DMS153 treated with DMSO at 0.1 percent for 48 hours (cell line): Measurements from ENCODE around the gene MSI1.

Experiments used
- DNase-seq: peaks from one replicate; lab custom pipeline; 2025; ENCODE audit not compliant: unreplicated experiment; lab: John Stamatoyannopoulos, UW

MSI1 gene

DNA sequence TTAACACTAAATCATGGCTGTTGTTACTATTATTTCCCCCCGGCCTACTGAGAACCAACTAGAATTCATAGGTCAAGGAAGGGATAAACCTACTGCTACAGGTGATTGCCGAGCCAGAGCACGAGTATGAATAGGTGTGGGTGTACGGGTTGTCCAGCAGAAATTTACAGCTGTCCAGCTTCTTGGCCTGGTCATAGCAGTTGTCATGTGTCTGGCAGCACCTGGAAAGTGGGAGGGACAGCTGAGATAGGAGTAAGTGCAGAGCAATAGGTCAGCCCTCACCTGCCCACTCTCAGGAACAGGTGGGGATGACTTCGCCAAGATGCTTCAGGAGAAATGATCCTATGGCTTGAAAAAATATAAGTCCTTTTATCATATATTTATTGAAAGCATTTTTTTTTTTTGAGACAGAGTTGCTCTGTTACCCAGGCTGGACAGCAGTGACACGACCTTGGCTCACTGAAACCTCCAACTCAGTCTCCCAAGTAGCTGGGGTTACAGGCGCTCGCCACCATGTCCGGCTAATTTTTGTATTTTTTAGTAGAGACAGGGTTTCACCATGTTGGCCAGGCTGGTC, 44.0 kb downstream of the MSI1 start:
- no peak for DNase-seq

DNA sequence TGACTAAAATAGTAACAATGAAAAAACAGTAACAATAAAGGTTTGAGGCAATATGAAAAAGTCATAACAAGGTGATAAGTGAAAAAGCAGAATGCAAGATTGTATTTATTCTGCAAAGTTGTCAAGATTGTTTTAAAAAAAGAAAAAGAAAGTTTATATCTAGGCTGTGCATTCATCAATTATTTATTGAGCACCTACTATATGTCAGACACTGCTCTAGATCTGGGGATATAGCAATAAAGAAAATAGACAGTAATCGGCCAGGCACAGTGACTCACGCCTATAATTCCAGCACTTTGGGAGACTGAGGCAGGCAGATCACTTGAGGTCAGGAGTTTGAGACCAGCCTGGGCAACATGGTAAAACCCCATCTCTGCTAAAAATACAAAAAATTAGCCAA, 45.2 kb downstream of the MSI1 start:
- DNase-seq: no peak

DNA sequence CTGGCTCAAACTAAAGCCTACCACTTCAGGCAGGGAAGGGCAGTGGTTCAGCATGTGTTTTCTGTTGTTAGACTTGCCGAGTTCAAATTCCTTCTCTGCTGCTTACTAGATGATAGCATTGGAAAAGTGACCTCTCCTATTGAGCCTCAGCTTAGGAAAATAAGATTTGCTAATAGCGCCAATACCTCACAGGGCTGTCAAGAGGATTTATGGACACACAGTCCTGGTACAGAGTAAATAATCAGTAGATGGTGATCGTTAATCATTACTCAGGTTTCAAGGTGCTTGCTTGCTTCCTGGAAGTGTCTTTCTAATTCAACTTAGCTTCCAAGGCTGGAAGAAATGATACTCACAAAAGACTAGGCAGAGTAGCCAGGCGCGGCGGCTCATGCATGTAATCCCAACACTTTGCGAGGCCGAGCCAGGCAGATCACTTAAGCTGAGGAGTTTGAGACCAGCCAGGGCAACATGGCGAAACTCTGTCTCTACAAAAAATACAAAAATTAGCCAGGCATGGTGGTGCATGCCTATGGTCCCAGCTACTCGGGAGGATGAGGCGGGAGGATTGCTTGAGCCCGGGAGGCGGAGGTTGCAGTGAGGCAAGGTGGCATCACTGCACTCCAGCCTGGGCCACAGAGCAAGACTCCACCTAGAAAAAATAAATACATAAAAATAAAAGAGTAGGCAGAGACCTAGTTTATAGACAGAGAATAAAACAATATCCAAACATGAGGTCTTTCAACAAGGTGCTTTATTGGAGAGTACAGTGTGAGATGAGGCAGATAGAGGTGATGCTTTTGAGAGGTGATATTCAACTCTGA, 47.4 kb downstream of the MSI1 start:
- no peak for DNase-seq

DNA sequence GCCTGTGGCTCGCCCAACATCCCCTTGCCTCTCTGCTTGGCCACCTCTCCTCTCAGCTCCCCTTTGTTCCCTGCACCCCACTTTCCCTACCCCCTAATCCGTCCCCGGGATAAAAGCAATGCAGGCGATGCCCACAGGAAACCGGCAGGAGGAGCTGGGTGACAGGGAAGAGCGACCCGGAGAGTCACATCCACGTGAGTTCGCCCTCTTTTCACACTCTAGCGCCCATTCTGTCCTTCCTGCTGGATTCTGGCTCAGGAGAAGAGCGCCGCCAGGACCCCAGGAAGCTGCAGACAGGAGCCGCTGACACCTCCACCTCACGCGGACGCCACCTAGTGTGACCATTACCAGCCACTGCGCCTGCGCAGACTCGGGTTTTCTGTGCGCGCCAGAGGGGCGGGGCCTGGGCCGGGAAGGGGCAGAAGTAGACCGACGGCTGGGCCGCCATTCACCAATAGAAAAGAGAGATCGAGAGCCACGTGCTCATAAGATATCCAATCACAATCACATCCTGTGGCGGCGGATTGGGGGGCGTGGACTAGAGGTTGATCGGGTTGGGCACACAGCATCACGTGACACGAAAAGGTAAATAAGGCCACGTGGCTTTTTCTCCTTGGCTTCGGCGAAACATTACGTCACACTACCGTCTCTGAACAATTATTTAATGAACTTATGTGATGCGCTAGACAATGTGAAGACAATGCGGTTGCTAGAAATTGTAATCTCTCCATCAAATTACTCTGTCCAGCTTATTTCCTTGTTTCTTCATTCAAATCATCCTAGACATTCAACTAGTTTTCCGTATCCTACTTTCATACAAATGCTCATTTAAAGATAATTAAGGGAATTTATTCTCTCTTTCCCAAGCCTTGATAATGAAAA, 51.5 kb downstream of the MSI1 start:
- DNase-seq: peak; percentile 99

DNA sequence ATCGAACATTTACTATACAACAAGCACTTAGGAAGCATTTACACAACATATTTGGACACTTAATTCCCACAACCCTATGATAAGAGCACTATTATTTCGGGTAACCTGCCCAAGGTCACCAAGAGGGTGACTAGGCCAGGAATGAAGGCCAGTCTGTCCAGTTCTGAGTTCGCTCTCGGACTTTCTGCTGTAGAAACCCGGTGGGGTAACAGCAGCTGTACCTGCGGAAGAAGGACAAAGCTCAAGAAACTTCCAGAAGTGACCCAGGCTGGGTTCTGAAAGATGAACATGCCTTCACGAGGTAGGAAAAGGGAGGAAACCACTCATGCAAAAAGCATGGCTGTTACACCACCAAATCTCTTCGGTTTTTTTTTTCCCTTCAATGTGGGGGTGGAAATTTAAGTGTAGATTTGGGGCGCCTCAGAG, 52.2 kb downstream of the MSI1 start:
- DNase-seq: no peak

DNA sequence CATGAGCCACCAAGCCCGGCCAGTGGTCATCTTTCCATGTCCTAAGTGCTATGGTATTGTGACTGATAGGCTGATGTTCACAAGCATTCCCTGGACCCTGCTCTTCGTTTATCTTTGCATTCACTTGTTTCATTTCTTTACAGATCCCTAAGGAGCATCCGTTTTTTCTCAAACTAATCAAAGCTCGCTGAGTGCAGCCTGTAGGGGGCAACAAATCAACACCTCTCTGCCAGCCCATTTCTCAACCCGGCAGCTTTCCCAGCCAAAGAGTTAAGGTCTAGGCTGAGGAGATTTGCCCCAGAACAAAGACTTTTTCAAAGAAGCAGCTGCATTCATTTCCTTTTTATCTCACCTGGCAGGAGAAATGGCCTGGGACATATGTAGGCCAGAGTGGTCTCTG, 54.7 kb downstream of the MSI1 start:
- DNase-seq: no peak

DNA sequence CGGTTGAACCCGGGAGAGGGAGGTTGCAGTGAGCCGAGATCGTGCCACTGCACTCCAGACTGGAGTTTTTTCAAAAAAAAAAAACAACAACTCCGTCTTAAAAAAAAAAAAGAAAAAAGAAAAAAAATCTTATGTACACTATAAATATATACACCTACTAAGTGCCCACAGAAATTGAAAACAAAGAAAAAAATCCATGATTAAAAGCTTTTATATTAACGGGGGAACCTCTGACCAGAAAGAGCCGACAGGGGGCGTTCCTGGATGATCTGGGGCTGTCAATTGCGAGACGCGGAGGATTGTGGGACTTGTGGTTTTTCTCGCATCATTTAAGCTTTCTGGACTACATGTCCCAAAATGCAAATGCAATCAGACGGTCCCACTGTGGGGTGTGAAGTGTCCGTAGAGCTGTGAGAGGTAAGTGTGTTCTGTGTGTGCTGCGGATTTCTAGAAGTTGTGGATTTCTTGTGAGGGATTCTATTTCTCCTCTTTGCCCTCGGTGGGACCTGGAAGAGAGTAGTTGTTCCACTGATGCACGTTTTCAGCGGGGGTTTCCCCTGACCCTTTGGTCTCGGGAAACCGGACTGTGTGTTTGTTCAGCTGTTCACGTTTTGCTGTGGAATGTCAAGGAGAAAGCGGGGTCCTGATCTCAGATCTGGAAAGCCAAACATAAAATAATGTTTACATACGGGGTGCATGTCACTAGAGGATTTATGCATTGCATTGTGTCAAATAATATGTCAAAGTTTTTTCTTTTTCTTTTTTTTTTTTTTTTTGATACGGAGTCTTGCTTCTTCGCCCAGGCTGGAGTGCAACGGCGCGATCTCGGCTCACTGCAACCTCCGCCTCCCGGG, 66.8 kb downstream of the MSI1 start, which contains the start of gene SIRT4:
Gene SIRT4, plus strand, starts transcription at position 360 of the 854 bp plus-strand sequence. CDS start 1,241 bp downstream, outside the sequence.
- peak; percentile 92 for DNase-seq

DNA sequence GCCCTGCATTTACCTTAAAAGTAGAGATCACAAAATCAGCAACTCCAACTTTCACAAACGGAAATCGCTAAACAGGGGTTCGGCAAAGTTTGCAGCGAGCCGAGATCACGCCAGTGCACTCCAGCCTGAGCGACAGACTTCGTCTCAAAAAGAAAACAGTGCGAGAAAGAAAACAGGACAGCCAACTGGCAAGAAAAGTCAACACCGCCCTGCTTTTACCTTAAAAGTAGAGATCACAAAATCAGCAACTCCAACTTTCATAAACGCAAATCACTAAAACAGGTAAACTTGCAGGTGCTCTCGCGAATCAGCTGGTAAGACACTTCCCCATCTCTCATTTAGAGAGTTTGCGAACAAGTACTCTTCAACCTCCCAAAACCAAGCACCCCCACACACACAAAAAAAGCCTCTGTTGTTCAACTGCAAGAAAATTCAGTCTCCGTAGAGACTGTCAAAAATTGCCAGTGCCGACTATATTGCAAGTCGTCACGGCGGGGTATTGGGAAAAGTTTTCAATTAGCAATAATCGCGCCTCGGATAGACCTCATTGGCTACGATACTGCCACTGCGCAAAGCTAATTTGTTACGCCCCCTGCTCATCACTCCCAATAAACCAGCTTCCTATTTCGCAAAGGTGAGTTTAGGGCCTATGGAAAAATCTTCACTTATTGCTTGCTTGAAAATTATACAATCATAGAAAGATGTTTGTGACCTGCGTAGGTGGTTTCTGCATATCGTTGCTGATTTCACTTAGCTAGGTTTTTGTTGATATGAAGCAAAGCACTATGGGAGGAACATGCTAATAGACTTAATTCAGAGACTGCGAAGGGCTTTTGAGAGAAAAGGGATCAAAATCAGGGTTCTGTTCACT, 76.1 kb downstream of the MSI1 start, which contains the start of gene RNU4-1:
Gene RNU4-1, minus strand, starts transcription at position 577 of the 871 bp plus-strand sequence.
- peak; percentile 94 for DNase-seq

DNA sequence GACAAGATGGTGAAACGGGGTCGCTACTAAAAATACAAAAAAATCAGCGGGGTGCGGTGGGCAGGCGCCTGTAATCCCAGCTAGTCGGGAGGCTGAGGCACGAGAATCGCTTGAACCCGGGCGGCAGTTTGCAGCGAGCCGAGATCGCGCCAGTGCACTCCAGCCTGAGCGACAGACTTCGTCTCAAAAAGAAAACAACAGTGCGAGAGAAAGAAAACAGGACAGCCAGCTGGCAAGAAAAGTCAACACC, 76.6 kb downstream of the MSI1 start:
- no peak for DNase-seq
